ENCODE measurements around the gene RTCA. TPM values are rescaled to one million over a fixed set of nuclear protein-coding genes. Genes with fewer than 3 reads are reported as not detected.
"Not testable (repeated sequence)": the region's sequence is repeated elsewhere in the genome, so short reads cannot be mapped to it uniquely, and the experiment has no call there.

Gene RTCA
- total and polyA plus RNA-seq, 9 donors = 25.0 to 31.2 (median 29.0) TPM

DNA sequence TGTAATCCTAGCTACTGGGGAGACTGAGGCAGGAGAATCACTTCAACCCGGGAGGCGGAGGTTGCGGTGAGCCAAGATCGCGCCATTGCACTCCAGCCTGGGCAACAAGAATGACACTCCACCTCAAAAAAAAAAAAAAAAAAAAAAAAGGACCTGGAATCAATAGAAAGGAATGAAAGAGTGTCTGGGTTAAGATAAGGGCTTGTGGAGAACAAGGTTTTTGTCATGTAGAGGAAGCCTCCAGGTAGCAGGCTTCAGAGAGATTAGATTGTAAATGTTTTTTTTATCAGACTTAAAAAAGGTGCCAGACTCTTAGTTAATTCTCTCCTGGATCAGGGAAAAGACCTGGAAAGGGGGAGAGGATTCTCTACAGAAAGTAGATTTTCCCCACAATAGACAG lies 71.9 kb downstream of the RTCA start:
- not testable (repeated sequence) for H3K27ac ChIP-seq (ENCODE audit: low read length); H3K4me3 ChIP-seq (ENCODE audit: low read length); H3K4me1 ChIP-seq (ENCODE audit: control insufficient read depth, insufficient read depth, low read length); DNase-seq; H3K9me3 ChIP-seq (replicated peaks; ENCODE audit: control insufficient read depth, low read depth, low read length); H3K27me3 ChIP-seq (ENCODE audit: control insufficient read depth, insufficient read depth, low read length); H3K36me3 ChIP-seq (ENCODE audit: control insufficient read depth, insufficient read depth, low read length)
- WGBS (ENCODE audit: insufficient coverage) = no CpG with 5 or more reads among the region's 5 CpGs

- DNase-seq; H3K4me1 ChIP-seq (ENCODE audit: control insufficient read depth, insufficient read depth, low read length); H3K36me3 ChIP-seq (ENCODE audit: control insufficient read depth, insufficient read depth, low read length); H3K27me3 ChIP-seq (ENCODE audit: control insufficient read depth, insufficient read depth, low read length); H3K4me3 ChIP-seq (ENCODE audit: low read length); H3K9me3 ChIP-seq (replicated peaks; ENCODE audit: control insufficient read depth, low read depth, low read length); H3K27ac ChIP-seq (ENCODE audit: low read length): not testable (repeated sequence)
- WGBS (ENCODE audit: insufficient coverage) = no CpG with 5 or more reads among the region's 6 CpGs
Measured at GRCh38 chr1:100339735-100340134, 73.7 kb downstream of the RTCA start.

DNA sequence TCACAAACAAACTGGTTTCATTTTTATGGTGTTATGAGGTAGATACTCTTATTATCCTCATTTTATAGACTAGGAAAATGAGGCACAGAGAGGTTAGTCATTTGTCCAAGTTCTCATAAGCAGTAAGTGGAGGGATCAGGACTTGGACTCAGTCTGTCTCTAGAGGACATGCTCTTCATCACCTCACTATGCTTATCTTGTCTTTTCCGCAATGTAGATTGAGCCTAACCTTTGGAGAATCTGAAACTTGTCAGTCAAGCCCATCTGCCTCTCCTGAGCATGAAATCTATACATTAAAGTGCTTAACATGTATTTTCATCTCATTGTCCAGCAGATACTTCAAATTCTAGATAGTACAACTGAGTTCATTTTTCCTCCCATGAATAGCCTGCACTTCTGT lies 74.5 kb downstream of the RTCA start:
- 78% methylated on average over 1 of the region's 1 CpG for WGBS (ENCODE audit: insufficient coverage)
- H3K9me3 ChIP-seq (replicated peaks; ENCODE audit: control insufficient read depth, low read depth, low read length) = no peaks in the 10 kb centered on the region
- H3K27me3 ChIP-seq (ENCODE audit: control insufficient read depth, insufficient read depth, low read length) = no peaks in the 10 kb centered on the region
- H3K27ac ChIP-seq (ENCODE audit: low read length) = no peak overlapping the region
- DNase-seq = no peak
- H3K36me3 ChIP-seq (ENCODE audit: control insufficient read depth, insufficient read depth, low read length) = no peaks in the 10 kb centered on the region
- no peaks in the 10 kb centered on the region for H3K4me1 ChIP-seq (ENCODE audit: control insufficient read depth, insufficient read depth, low read length)
- no peak overlapping the region for H3K4me3 ChIP-seq (ENCODE audit: low read length)

DNA sequence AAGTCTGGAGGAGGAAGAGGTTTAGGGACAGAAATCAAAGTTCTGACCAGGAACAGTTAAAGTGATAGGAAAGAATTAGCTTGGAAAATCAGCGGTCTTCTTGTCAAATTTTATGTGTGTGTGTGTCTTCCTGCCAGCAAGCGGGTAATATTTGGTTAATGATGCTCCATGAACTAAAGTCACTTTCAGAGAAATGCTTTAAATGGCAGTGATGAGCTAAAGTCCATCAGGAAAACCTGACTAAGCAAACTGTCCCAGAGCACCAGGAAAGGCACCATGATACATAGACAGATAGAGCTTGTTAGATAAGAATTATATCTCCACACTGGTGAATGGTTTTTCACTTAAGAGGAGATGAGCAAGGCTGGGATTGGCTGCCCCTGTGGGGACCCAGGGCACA lies 76.3 kb downstream of the RTCA start:
- WGBS (ENCODE audit: insufficient coverage) = 63% methylated on average over 1 of the region's 2 CpGs

More for the DNA sequence above, 76.3 kb downstream of the RTCA start:
- Histone ChIP-seq H3K36me3 (ENCODE audit: control insufficient read depth, insufficient read depth, low read length) (no peaks in the 10 kb centered on the region), H3K4me3 (ENCODE audit: low read length) (no peak overlapping the region), H3K27ac (ENCODE audit: low read length) (no peak overlapping the region), H3K27me3 (ENCODE audit: control insufficient read depth, insufficient read depth, low read length) (no peaks in the 10 kb centered on the region), H3K9me3 (replicated peaks; ENCODE audit: control insufficient read depth, low read depth, low read length) (no peaks in the 10 kb centered on the region), H3K4me1 (ENCODE audit: control insufficient read depth, insufficient read depth, low read length) (no peaks in the 10 kb centered on the region)
- no peak for DNase-seq

Other genes starting within 250 kb of the RTCA start
- gene SASS6, start 133.3 kb upstream of the RTCA start, total RNA-seq = 3.4 TPM
- 1 to 10 TPM; 3.1 to 5.0 (median 3.9) TPM for gene SASS6, start 133.3 kb upstream of the RTCA start, polyA plus RNA-seq (ENCODE audit: insufficient read depth in 1 of 8, insufficient read length in 8 of 8, low replicate concordance in 1 of 8)
- gene TRMT13, start 133.1 kb upstream of the RTCA start, total RNA-seq = 15.3 TPM
- gene TRMT13, start 133.1 kb upstream of the RTCA start, polyA plus RNA-seq (ENCODE audit: insufficient read depth in 1 of 8, insufficient read length in 8 of 8, low replicate concordance in 1 of 8) = 10 to 100 TPM; 16.9 to 29.2 (median 20.1) TPM
- gene LRRC39, start 88.0 kb upstream of the RTCA start, total RNA-seq = 183 TPM
- gene LRRC39, start 88.0 kb upstream of the RTCA start, polyA plus RNA-seq (ENCODE audit: insufficient read depth in 1 of 8, insufficient read length in 8 of 8, low replicate concordance in 1 of 8) = 100 to 1,000 TPM; 127 to 229 (median 173) TPM
- 8.4 TPM for gene DBT, start 16.4 kb upstream of the RTCA start, total RNA-seq
- gene DBT, start 16.4 kb upstream of the RTCA start, polyA plus RNA-seq (ENCODE audit: insufficient read depth in 1 of 8, insufficient read length in 8 of 8, low replicate concordance in 1 of 8) = 10 to 100 TPM in 3 of 8 donors, 1 to 10 TPM in 5; 5.8 to 10.9 (median 9.1) TPM
- gene CDC14A, start 86.3 kb downstream of the RTCA start, total RNA-seq = 6.6 TPM
- gene CDC14A, start 86.3 kb downstream of the RTCA start, polyA plus RNA-seq (ENCODE audit: insufficient read depth in 1 of 8, insufficient read length in 8 of 8, low replicate concordance in 1 of 8) = 1 to 10 TPM; 3.8 to 5.9 (median 4.5) TPM